ENCODE data around the gene ZPBP.

The ZPBP gene

DNA sequence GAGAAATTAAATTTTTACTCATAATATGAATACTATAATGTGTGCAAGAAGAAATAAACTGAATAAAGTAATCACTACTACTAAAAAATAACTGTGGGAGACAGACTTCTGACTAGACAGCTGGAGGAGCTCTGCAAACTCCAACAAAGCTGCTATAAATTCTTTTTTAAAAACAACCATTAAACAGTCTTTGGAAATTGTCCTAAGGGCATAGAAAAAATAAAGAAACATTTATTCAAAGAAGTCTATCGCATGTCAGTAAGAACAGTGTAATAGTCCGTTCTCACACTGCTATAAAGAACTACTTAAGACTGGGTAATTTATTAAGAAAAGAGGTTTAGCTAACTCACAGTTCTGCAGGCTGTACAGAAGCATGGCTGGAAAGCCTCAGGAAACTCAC, 56.0 kb downstream of the ZPBP start:
- no peaks in the 10 kb centered on the region for H3K9me3 ChIP-seq (ENCODE audit: low read length)
- H3K36me3 ChIP-seq (ENCODE audit: insufficient read depth, low read length) = no peaks in the 10 kb centered on the region
- no peak for TF ChIP-seq EZH2 (IDR thresholded peaks at IDR 0.05; ENCODE audit: borderline replicate concordance, low read length)
- TF ChIP-seq, protein P1, sequence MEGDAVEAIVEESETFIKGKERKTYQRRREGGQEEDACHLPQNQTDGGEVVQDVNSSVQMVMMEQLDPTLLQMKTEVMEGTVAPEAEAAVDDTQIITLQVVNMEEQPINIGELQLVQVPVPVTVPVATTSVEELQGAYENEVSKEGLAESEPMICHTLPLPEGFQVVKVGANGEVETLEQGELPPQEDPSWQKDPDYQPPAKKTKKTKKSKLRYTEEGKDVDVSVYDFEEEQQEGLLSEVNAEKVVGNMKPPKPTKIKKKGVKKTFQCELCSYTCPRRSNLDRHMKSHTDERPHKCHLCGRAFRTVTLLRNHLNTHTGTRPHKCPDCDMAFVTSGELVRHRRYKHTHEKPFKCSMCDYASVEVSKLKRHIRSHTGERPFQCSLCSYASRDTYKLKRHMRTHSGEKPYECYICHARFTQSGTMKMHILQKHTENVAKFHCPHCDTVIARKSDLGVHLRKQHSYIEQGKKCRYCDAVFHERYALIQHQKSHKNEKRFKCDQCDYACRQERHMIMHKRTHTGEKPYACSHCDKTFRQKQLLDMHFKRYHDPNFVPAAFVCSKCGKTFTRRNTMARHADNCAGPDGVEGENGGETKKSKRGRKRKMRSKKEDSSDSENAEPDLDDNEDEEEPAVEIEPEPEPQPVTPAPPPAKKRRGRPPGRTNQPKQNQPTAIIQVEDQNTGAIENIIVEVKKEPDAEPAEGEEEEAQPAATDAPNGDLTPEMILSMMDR (IDR thresholded peaks at IDR 0.05; ENCODE audit: low read length) = no peak
- no peak overlapping the region for H3K9ac ChIP-seq (ENCODE audit: low read length)
- H3K27me3 ChIP-seq (ENCODE audit: insufficient read depth, low read length) = no peaks in the 10 kb centered on the region
- H3K27ac ChIP-seq (ENCODE audit: low read depth, low read length, poor library complexity, severe bottlenecking) = no peak overlapping the region
- no peaks in the 10 kb centered on the region for H3F3A ChIP-seq (ENCODE audit: insufficient read depth, low read length)
- no peaks in the 10 kb centered on the region for H3K9me2 ChIP-seq (ENCODE audit: low read depth, low read length)
- no peaks in the 10 kb centered on the region for H3K79me2 ChIP-seq (ENCODE audit: insufficient read depth, low read length)
- no peak overlapping the region for H2AFZ ChIP-seq (ENCODE audit: low read length)
- no peaks in the 10 kb centered on the region for H3K4me1 ChIP-seq (ENCODE audit: insufficient read depth, low read length, severe bottlenecking)
- no peak overlapping the region for H3K4me3 ChIP-seq (ENCODE audit: low read depth, low read length, poor library complexity, severe bottlenecking)
- no peak overlapping the region for H3K4me2 ChIP-seq (ENCODE audit: low read length)
- no peaks in the 10 kb centered on the region for H4K20me1 ChIP-seq (ENCODE audit: insufficient read depth, low read length)

DNA sequence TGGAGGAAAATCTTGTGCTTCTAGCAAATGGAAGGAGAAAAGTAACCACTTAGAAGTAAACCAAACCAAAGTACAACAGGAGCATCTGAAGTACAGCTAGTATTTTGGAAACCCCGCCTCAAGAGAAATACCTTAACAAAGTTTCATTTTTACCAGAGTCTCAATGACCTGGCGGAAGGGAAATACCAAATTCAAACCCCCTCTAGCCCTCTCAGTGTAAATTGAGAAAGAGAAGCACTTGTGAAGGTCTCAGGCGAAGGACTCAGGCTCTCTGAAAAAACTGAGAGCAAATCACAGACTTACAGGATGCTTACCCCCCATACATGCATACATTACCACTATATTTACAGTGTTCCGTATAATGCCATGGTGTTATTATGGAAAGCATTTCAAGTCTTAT, 70.1 kb downstream of the ZPBP start:
- Histone ChIP-seq H3F3A (ENCODE audit: insufficient read depth, low read length) (no peaks in the 10 kb centered on the region), H3K27me3 (ENCODE audit: insufficient read depth, low read length) (no peaks in the 10 kb centered on the region), H3K4me3 (ENCODE audit: low read depth, low read length, poor library complexity, severe bottlenecking) (no peak overlapping the region), H3K27ac (ENCODE audit: low read depth, low read length, poor library complexity, severe bottlenecking) (no peak overlapping the region), H3K79me2 (ENCODE audit: insufficient read depth, low read length) (no peaks in the 10 kb centered on the region), H2AFZ (ENCODE audit: low read length) (no peak overlapping the region), H3K36me3 (ENCODE audit: insufficient read depth, low read length) (no peaks in the 10 kb centered on the region), H3K4me1 (ENCODE audit: insufficient read depth, low read length, severe bottlenecking) (no peaks in the 10 kb centered on the region), H3K9me2 (ENCODE audit: low read depth, low read length) (0 out of 2 replicates have a peak, but pooled peaks cover 2% of the 10 kb centered on the region), H3K9me3 (ENCODE audit: low read length) (no peaks in the 10 kb centered on the region), H4K20me1 (ENCODE audit: insufficient read depth, low read length) (no peaks in the 10 kb centered on the region), H3K4me2 (ENCODE audit: low read length) (no peak overlapping the region), H3K9ac (ENCODE audit: low read length) (no peak overlapping the region)
- TF ChIP-seq, protein P1 (IDR thresholded peaks at IDR 0.05; ENCODE audit: low read length) = no peak
- TF ChIP-seq EZH2 (IDR thresholded peaks at IDR 0.05; ENCODE audit: borderline replicate concordance, low read length) = no peak

DNA sequence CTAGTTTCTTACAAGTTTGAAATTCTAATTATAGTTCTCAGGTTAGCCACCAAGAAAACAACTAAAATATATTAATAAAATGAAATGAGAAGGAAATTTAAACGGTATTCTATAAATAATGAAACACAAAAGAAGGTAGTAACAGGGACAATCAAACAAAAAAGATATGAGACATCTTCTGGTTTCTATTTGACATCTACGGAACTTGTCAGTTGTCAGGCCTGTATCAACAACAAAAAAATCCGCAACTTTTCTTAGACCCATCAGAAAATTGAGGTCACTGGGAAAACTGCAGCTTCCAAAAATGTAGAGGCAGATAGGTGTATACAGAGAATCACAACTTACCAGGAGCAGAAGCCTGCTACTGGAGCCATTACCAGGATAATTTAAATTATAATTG, 70.6 kb downstream of the ZPBP start:
- Histone ChIP-seq H4K20me1 (ENCODE audit: insufficient read depth, low read length) (no peaks in the 10 kb centered on the region), H3K36me3 (ENCODE audit: insufficient read depth, low read length) (no peaks in the 10 kb centered on the region), H3K9me2 (ENCODE audit: low read depth, low read length) (0 out of 2 replicates have a peak, but pooled peaks cover 2% of the 10 kb centered on the region), H3K9me3 (ENCODE audit: low read length) (no peaks in the 10 kb centered on the region), H2AFZ (ENCODE audit: low read length) (no peak overlapping the region), H3K4me2 (ENCODE audit: low read length) (no peak overlapping the region), H3F3A (ENCODE audit: insufficient read depth, low read length) (no peaks in the 10 kb centered on the region), H3K4me1 (ENCODE audit: insufficient read depth, low read length, severe bottlenecking) (no peaks in the 10 kb centered on the region), H3K27ac (ENCODE audit: low read depth, low read length, poor library complexity, severe bottlenecking) (no peak overlapping the region), H3K9ac (ENCODE audit: low read length) (no peak overlapping the region), H3K4me3 (ENCODE audit: low read depth, low read length, poor library complexity, severe bottlenecking) (no peak overlapping the region), H3K79me2 (ENCODE audit: insufficient read depth, low read length) (no peaks in the 10 kb centered on the region), H3K27me3 (ENCODE audit: insufficient read depth, low read length) (no peaks in the 10 kb centered on the region)
- TF ChIP-seq, protein P1 (IDR thresholded peaks at IDR 0.05; ENCODE audit: low read length) = no peak
- TF ChIP-seq EZH2 (IDR thresholded peaks at IDR 0.05; ENCODE audit: borderline replicate concordance, low read length) = no peak
